ENCODE measurements around the gene ZFYVE28.

GRCh38 chr4:2368746-2369437 is 49.6 kb downstream of the ZFYVE28 start:
- TF ChIP-seq, protein P1, sequence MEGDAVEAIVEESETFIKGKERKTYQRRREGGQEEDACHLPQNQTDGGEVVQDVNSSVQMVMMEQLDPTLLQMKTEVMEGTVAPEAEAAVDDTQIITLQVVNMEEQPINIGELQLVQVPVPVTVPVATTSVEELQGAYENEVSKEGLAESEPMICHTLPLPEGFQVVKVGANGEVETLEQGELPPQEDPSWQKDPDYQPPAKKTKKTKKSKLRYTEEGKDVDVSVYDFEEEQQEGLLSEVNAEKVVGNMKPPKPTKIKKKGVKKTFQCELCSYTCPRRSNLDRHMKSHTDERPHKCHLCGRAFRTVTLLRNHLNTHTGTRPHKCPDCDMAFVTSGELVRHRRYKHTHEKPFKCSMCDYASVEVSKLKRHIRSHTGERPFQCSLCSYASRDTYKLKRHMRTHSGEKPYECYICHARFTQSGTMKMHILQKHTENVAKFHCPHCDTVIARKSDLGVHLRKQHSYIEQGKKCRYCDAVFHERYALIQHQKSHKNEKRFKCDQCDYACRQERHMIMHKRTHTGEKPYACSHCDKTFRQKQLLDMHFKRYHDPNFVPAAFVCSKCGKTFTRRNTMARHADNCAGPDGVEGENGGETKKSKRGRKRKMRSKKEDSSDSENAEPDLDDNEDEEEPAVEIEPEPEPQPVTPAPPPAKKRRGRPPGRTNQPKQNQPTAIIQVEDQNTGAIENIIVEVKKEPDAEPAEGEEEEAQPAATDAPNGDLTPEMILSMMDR (IDR thresholded peaks at IDR 0.05), result no peak
- TF ChIP-seq EP300 (IDR thresholded peaks at IDR 0.05; ENCODE audit: low read depth), result no peak
- TF ChIP-seq POLR2AphosphoS5 (IDR thresholded peaks at IDR 0.05), result no peak
- TF ChIP-seq POLR2A (IDR thresholded peaks at IDR 0.05), result no peak
